Neural progenitor cell (in vitro differentiated cells): ENCODE data around the gene AHI1. TPM values are rescaled to one million over a fixed set of nuclear protein-coding genes. Genes with fewer than 3 reads are reported as not detected.

Experiments used
- DNase-seq: peaks from one replicate; pipeline ENCODE4 v3.0.0-alpha.2; 2016; ENCODE audit warnings: low spot score
- H2AFZ ChIP-seq: fragments of 200-600 bp; sonication (generic); replicated peaks from 2 replicates; pipeline ENCODE4 v1.6.1; 2016; ENCODE audit warnings: antibody characterized with exemption
- H3F3A ChIP-seq: fragments of 200-600 bp; sonication (generic); 2 replicates; pipeline ENCODE4 v1.6.1; 2016; ENCODE audit warnings: antibody characterized with exemption, low read depth
- H3K27ac ChIP-seq: fragments of 200-600 bp; sonication (generic); 2 replicates; pipeline ENCODE4 v1.5.1; 2016; ENCODE audit warnings: mild to moderate bottlenecking
- H3K27me3 ChIP-seq: fragments of 200-600 bp; sonication (generic); 2 replicates; pipeline ENCODE4 v1.6.1; 2016; ENCODE audit warnings: mild to moderate bottlenecking, moderate library complexity
- H3K36me3 ChIP-seq: fragments of 200-600 bp; sonication (generic); 2 replicates; pipeline ENCODE4 v1.5.1; 2016
- H3K4me1 ChIP-seq: fragments of 200-600 bp; sonication (generic); 2 replicates; pipeline ENCODE4 v1.6.1; 2016; ENCODE audit warnings: mixed run types
- H3K4me2 ChIP-seq: fragments of 200-600 bp; sonication (generic); 2 replicates; pipeline ENCODE4 v1.6.1; 2016
- H3K4me3 ChIP-seq: fragments of 200-600 bp; sonication (generic); 2 replicates; pipeline ENCODE4 v1.5.1; 2016
- H3K79me2 ChIP-seq: fragments of 200-600 bp; sonication (generic); 2 replicates; pipeline ENCODE4 v1.6.1; 2016; ENCODE audit warnings: low read depth
- H3K9ac ChIP-seq: fragments of 200-600 bp; sonication (generic); 2 replicates; pipeline ENCODE4 v1.6.1; 2016
- H3K9me3 ChIP-seq: fragments of 200-600 bp; sonication (generic); 2 replicates; pipeline ENCODE4 v1.5.1; 2016; ENCODE audit warnings: low read depth
- H4K20me1 ChIP-seq: fragments of 200-600 bp; sonication (generic); 2 replicates; pipeline ENCODE4 v1.6.1; 2016; ENCODE audit warnings: low read depth
- H3K27ac Mint-ChIP-seq: 3 replicates; pipeline ENCODE4 v1.8.0; 2021; ENCODE audit warnings: mixed read lengths
- H3K27me3 Mint-ChIP-seq: 2 replicates; pipeline ENCODE4 v1.8.0; 2022; ENCODE audit warnings: low read depth, mild to moderate bottlenecking, inconsistent platforms, moderate library complexity, mixed read lengths; ENCODE audit not compliant: insufficient read depth
- H3K36me3 Mint-ChIP-seq: 3 replicates; pipeline ENCODE4 v1.8.0; 2021; ENCODE audit warnings: mixed read lengths
- H3K4me1 Mint-ChIP-seq: 3 replicates; pipeline ENCODE4 v1.8.0; 2021; ENCODE audit warnings: mixed read lengths
- H3K4me3 Mint-ChIP-seq: 3 replicates; pipeline ENCODE4 v1.8.0; 2021; ENCODE audit warnings: mild to moderate bottlenecking, moderate library complexity, mixed read lengths
- H3K9me3 Mint-ChIP-seq: 3 replicates; pipeline ENCODE4 v1.8.0; 2020; ENCODE audit warnings: mixed read lengths
- CTCF ChIP-seq: fragments of 200-600 bp; sonication (generic); IDR thresholded peaks from 2 replicates; pipeline ENCODE4 v1.5.1; 2017; ENCODE audit warnings: antibody characterized with exemption, mild to moderate bottlenecking
- EZH2 ChIP-seq: fragments of 200-600 bp; sonication (generic); IDR thresholded peaks from 2 replicates; pipeline ENCODE4 v1.6.1; 2017; ENCODE audit warnings: antibody characterized with exemption, mild to moderate bottlenecking, moderate library complexity
- EZH2phosphoT487 ChIP-seq: fragments of 200-600 bp; sonication (generic); IDR thresholded peaks from 2 replicates; pipeline ENCODE4 v1.6.1; 2017; ENCODE audit warnings: antibody characterized with exemption
- total RNA-seq: library from RNA; depleted of rRNA; stranded (reverse); fragments of >200 nt; gene quantifications from 2 replicates; pipeline ENCODE4 v1.2.3, GENCODE V29; 2015; ENCODE audit warnings: low replicate concordance

AHI1 gene
- total RNA-seq, 1 donor from 2014 or later: 26.2 TPM

GRCh38 chr6:135260612-135261011 lies 236.9 kb downstream of the AHI1 start:
- Mint-ChIP-seq H3K27me3 (no peaks in the 10 kb centered on the region), H3K4me3 (no peak overlapping the region), H3K36me3 (no peaks in the 10 kb centered on the region), H3K27ac (no peak overlapping the region), H3K9me3 (no peaks in the 10 kb centered on the region), H3K4me1 (no peaks in the 10 kb centered on the region)
- Histone ChIP-seq H3K4me1 (peaks cover 6% of the 10 kb centered on the region), H3K27me3 (no peaks in the 10 kb centered on the region), H3F3A (no peaks in the 10 kb centered on the region), H3K4me3 (no peak overlapping the region), H3K9ac (no peak overlapping the region), H4K20me1 (no peaks in the 10 kb centered on the region), H2AFZ (no peak overlapping the region), H3K4me2 (no peak overlapping the region), H3K27ac (no peak overlapping the region), H3K9me3 (no peaks in the 10 kb centered on the region), H3K36me3 (no peaks in the 10 kb centered on the region), H3K79me2 (no peaks in the 10 kb centered on the region)
- TF ChIP-seq EZH2phosphoT487: no peak
- TF ChIP-seq CTCF: no peak
- no peak for TF ChIP-seq EZH2
- DNase-seq: no peak

GRCh38 chr6:135258970-135259369 lies 238.6 kb downstream of the AHI1 start:
- Mint-ChIP-seq H3K9me3 (no peaks in the 10 kb centered on the region), H3K4me3 (no peak overlapping the region), H3K27me3 (peaks cover 4% of the 10 kb centered on the region), H3K4me1 (peaks cover 2% of the 10 kb centered on the region), H3K36me3 (no peaks in the 10 kb centered on the region), H3K27ac (no peak overlapping the region)
- Histone ChIP-seq H3K27ac (no peak overlapping the region), H3K27me3 (no peaks in the 10 kb centered on the region), H3K36me3 (no peaks in the 10 kb centered on the region), H3F3A (no peaks in the 10 kb centered on the region), H3K4me3 (no peak overlapping the region), H4K20me1 (no peaks in the 10 kb centered on the region), H3K4me1 (peaks cover 6% of the 10 kb centered on the region), H3K79me2 (no peaks in the 10 kb centered on the region), H2AFZ (no peak overlapping the region), H3K9me3 (no peaks in the 10 kb centered on the region), H3K9ac (no peak overlapping the region), H3K4me2 (no peak overlapping the region)
- DNase-seq: no peak
- TF ChIP-seq EZH2 (no peak), EZH2phosphoT487 (no peak), CTCF (no peak)

GRCh38 chr6:135257631-135258405 lies 239.7 kb downstream of the AHI1 start:
- Histone ChIP-seq H3K4me1 (peaks cover 7% of the 10 kb centered on the region), H3K4me2 (no peak overlapping the region), H3K79me2 (no peaks in the 10 kb centered on the region), H3K27ac (no peak overlapping the region), H3K9me3 (no peaks in the 10 kb centered on the region), H4K20me1 (no peaks in the 10 kb centered on the region), H2AFZ (no peak overlapping the region), H3F3A (peaks cover 6% of the 10 kb centered on the region), H3K4me3 (no peak overlapping the region), H3K36me3 (no peaks in the 10 kb centered on the region), H3K27me3 (no peaks in the 10 kb centered on the region), H3K9ac (no peak overlapping the region)
- peaks cover 2% of the 10 kb centered on the region for H3K4me1 Mint-ChIP-seq
- no peaks in the 10 kb centered on the region for H3K36me3 Mint-ChIP-seq
- peaks cover 8% of the 10 kb centered on the region for H3K27me3 Mint-ChIP-seq
- no peak overlapping the region for H3K27ac Mint-ChIP-seq
- DNase-seq: no peak
- no peaks in the 10 kb centered on the region for H3K9me3 Mint-ChIP-seq
- TF ChIP-seq CTCF (no peak), EZH2 (no peak), EZH2phosphoT487 (no peak)
- H3K4me3 Mint-ChIP-seq: no peak overlapping the region
